IMR-90 (cell line): ENCODE measurements around the gene WDR70.

Experiments used
- BHLHE40 ChIP-seq: fragments of 150-350 bp; IDR thresholded peaks from 2 replicates; pipeline ENCODE4 v1.6.1; 2016; ENCODE audit warnings: mild to moderate bottlenecking, low read depth, low read length
- CEBPB ChIP-seq: IDR thresholded peaks from 2 replicates; pipeline ENCODE4 v1.6.1; 2012; ENCODE audit warnings: low read depth, low read length, improper control_type of control experiment
- MAFK ChIP-seq: IDR thresholded peaks from 2 replicates; pipeline ENCODE4 v1.6.1; 2012; ENCODE audit warnings: low read depth, low read length, improper control_type of control experiment
- POLR2A ChIP-seq: IDR thresholded peaks from 2 replicates; pipeline ENCODE4 v1.6.1; 2012; ENCODE audit warnings: mild to moderate bottlenecking, low read depth, low read length
- RFX5 ChIP-seq: IDR thresholded peaks from 2 replicates; pipeline ENCODE4 v1.8.0; 2012; ENCODE audit warnings: low read depth, mild to moderate bottlenecking, low read length, moderate library complexity
- TF ChIP-seq, protein P1 (sequence below): conservative IDR thresholded peaks from 2 replicates; pipeline ENCODE4 v1.5.1; 2012; ENCODE audit warnings: mild to moderate bottlenecking, low read depth, low read length, improper control_type of control experiment
- TF ChIP-seq, protein P2 (sequence below): fragments of 150-350 bp; IDR thresholded peaks from 2 replicates; pipeline ENCODE4 v1.6.1; 2017; ENCODE audit warnings: mild to moderate bottlenecking, antibody characterized with exemption, low read length, low read depth
- TF ChIP-seq, protein P3 (sequence below): fragments of 150-350 bp; IDR thresholded peaks from 2 replicates; pipeline ENCODE4 v1.6.1; 2016; ENCODE audit warnings: low read depth, mild to moderate bottlenecking, low read length, moderate library complexity, borderline replicate concordance

DNA sequence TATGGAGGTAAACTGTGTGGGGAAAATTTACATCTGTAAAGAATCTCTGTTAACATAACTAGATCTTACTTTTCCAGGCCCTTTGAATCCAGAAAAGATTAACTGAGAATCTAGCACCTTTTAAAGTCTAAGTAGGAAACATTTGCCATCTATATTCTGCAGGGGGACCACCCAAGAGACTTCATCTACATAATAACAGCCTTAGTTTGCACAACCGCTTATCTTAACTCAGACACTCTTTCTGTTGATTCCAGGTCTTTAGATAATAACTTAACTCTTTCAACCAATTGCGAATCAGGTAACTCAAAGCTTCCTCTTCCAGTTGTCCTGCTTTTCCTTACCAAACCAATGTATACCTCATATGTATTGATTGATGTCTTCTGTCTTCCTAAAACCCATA lies 407.3 kb downstream of the WDR70 start:
- TF ChIP-seq, protein P1, sequence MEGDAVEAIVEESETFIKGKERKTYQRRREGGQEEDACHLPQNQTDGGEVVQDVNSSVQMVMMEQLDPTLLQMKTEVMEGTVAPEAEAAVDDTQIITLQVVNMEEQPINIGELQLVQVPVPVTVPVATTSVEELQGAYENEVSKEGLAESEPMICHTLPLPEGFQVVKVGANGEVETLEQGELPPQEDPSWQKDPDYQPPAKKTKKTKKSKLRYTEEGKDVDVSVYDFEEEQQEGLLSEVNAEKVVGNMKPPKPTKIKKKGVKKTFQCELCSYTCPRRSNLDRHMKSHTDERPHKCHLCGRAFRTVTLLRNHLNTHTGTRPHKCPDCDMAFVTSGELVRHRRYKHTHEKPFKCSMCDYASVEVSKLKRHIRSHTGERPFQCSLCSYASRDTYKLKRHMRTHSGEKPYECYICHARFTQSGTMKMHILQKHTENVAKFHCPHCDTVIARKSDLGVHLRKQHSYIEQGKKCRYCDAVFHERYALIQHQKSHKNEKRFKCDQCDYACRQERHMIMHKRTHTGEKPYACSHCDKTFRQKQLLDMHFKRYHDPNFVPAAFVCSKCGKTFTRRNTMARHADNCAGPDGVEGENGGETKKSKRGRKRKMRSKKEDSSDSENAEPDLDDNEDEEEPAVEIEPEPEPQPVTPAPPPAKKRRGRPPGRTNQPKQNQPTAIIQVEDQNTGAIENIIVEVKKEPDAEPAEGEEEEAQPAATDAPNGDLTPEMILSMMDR = no peak
- no peak for TF ChIP-seq BHLHE40
- no peak for TF ChIP-seq MAFK
- TF ChIP-seq, protein P2, sequence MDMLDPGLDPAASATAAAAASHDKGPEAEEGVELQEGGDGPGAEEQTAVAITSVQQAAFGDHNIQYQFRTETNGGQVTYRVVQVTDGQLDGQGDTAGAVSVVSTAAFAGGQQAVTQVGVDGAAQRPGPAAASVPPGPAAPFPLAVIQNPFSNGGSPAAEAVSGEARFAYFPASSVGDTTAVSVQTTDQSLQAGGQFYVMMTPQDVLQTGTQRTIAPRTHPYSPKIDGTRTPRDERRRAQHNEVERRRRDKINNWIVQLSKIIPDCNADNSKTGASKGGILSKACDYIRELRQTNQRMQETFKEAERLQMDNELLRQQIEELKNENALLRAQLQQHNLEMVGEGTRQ = no peak
- TF ChIP-seq, protein P3, sequence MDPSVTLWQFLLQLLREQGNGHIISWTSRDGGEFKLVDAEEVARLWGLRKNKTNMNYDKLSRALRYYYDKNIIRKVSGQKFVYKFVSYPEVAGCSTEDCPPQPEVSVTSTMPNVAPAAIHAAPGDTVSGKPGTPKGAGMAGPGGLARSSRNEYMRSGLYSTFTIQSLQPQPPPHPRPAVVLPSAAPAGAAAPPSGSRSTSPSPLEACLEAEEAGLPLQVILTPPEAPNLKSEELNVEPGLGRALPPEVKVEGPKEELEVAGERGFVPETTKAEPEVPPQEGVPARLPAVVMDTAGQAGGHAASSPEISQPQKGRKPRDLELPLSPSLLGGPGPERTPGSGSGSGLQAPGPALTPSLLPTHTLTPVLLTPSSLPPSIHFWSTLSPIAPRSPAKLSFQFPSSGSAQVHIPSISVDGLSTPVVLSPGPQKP = no peak
- TF ChIP-seq POLR2A = no peak
- no peak for TF ChIP-seq CEBPB
- no peak for TF ChIP-seq RFX5
